AG04450 (cell line): ENCODE measurements around the gene TMEM125. TPM values are rescaled to one million over a fixed set of nuclear protein-coding genes. Genes with fewer than 3 reads are reported as not detected.

ENCODE experiments used
- CTCF ChIA-PET: fragments of 300-600, 350-600 bp; formaldehyde crosslinking; extraction: SDS; loops from one replicate; lab custom pipeline; 2022; ENCODE audit warnings: antibody characterized with exemption, inconsistent platforms; lab: Charles Lee
- POLR2A ChIA-PET: fragments of 350-600 bp; formaldehyde crosslinking; extraction: SDS; loops from one replicate; lab custom pipeline; 2021; ENCODE audit warnings: antibody characterized with exemption, inconsistent platforms; lab: Yijun Ruan, JAX
- DNase-seq: peaks from one replicate; pipeline ENCODE4 v3.0.0-alpha.2; 2011; ENCODE audit warnings: low read depth, low spot score
- H3K27ac ChIP-seq: one replicate; pipeline ENCODE4 v1.5.1; 2012; ENCODE audit warnings: low read depth, low read length, control low read depth
- H3K27me3 ChIP-seq: one replicate; pipeline ENCODE4 v1.6.0; 2012; ENCODE audit warnings: low read length; ENCODE audit not compliant: control insufficient read depth, insufficient read depth
- H3K4me3 ChIP-seq: 2 replicates; pipeline ENCODE4 v1.5.1; 2011; ENCODE audit warnings: mild to moderate bottlenecking, low read depth, low read length, control low read depth
- H3K9me3 ChIP-seq: 2 replicates; pipeline ENCODE4 v1.5.1; 2012; ENCODE audit warnings: low read length; ENCODE audit not compliant: control insufficient read depth, insufficient read depth
- polyA plus RNA-seq: library from polyadenylated mRNA; depleted of rRNA; stranded (reverse); fragments of >200 nt; gene quantifications from 2 replicates; pipeline ENCODE4 v1.2.3, GENCODE V29; 2011
- TF ChIP-seq, protein P1 (sequence below): IDR thresholded peaks from 2 replicates; pipeline ENCODE4 v1.5.1; 2011; ENCODE audit warnings: low read depth, low read length, control low read depth, inconsistent platforms

Gene TMEM125
- polyA plus RNA-seq, 1 experiment: not detected

DNA sequence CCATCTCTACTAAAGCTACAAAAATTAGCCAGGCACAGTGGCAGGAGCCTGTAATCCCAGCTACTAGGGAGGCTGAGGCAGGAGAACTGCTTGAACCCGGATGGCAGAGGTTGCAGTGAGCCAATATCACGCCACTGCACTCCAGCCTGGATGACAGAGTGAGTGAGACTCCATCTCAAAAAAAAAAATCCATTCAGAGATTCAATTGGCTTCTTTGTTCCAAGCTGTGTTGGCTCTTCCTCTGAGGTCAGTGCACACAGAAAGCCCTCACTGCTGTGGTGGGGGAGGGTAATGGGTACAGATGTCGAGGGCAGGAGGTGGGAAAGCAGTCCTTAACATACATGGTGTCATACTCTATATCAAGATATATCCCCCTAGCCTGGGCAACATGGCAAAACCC, 45.7 kb downstream of the TMEM125 start:
- Histone ChIP-seq H3K27ac (no peak overlapping the region), H3K27me3 (no peaks in the 10 kb centered on the region), H3K9me3 (no peaks in the 10 kb centered on the region; the same call in 1 of the 2 replicates), H3K4me3 (no peak overlapping the region)
- TF ChIP-seq, protein P1, sequence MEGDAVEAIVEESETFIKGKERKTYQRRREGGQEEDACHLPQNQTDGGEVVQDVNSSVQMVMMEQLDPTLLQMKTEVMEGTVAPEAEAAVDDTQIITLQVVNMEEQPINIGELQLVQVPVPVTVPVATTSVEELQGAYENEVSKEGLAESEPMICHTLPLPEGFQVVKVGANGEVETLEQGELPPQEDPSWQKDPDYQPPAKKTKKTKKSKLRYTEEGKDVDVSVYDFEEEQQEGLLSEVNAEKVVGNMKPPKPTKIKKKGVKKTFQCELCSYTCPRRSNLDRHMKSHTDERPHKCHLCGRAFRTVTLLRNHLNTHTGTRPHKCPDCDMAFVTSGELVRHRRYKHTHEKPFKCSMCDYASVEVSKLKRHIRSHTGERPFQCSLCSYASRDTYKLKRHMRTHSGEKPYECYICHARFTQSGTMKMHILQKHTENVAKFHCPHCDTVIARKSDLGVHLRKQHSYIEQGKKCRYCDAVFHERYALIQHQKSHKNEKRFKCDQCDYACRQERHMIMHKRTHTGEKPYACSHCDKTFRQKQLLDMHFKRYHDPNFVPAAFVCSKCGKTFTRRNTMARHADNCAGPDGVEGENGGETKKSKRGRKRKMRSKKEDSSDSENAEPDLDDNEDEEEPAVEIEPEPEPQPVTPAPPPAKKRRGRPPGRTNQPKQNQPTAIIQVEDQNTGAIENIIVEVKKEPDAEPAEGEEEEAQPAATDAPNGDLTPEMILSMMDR: no peak
- ChIA-PET CTCF (no interaction called here), POLR2A (no interaction called here)
- DNase-seq: no peak

DNA sequence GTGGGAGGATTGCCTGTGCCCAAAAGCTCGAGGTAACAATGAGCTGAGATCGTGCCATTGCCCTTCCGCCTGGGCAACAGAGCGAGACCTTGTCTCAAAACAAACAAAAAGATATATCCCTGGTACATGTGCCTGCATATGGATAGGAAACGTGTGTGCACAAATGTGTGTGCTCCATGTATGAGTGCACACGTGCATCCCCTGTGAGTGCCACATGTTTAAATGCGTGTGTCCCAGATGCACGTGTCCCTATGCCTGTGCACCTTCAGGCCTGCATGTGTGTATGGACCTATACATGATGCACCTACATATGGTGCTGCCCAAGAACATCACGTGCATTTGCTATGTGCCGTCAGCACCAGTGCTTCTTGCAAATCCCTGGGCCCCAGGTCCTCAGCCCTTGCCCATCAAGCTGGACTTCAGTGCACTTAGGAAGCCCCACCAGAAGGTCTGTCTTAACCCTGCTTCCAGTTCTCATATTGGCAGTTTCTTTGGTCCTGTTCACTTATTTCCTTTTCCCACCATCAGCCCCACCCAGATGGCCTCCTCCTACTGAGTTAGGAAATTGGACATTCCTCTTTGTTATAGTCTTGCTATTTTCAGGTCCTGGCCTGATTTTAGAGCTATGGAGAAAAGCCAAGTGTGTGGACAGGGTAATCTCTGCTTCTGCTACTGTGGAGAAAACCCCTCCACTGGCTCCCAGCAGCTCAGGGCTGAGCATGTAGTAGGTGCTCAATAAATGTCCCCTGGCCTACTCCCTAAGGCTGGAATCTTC, 46.4 kb downstream of the TMEM125 start:
- H3K27ac ChIP-seq: peak overlapping the region; percentile 11
- TF ChIP-seq, protein P1: no peak
- ChIA-PET CTCF (interaction anchor here (1.1 kb wide), 1 partner anchor 34 kb away, joined by 4 read pairs; no protein-coding TSS in a partner anchor), POLR2A (no interaction called here)
- no peaks in the 10 kb centered on the region; the same call in 1 of the 2 replicates for H3K9me3 ChIP-seq
- DNase-seq: no peak
- H3K27me3 ChIP-seq: no peaks in the 10 kb centered on the region
- no peak overlapping the region for H3K4me3 ChIP-seq

DNA sequence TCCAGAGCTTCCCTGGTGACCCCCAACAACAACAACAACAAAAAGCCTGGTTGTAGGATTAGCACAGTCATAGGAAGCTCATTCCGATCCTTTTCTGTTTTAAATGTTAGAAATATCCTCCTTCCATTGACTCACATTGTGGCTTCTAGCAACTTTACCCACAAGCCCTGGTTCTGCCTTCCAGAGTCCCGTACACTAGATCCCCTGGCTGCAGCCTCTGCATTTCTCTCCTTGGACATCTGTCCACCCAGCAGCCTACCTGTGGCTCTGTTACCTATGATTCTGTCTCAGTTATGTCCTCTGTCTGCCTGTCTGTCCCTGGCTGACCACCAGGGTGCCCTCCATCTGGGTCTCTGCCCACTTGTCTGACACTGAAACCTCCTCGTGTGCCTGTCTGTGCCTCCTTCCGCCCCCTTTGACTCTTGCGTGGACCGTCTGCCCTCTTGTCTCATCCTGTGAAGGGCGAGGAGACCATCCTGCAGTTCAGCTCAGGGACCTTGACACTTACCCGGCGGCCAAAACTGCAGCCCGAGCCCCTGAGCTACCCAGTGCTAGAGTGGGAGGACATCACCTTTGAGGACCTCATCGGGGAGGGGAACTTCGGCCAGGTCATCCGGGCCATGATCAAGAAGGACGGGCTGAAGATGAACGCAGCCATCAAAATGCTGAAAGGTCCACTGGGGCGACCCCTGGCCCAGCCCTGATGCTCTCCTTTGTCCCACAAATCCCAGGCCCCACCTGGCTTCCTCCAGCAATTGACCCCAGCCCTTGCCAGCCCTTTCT, 47.1 kb downstream of the TMEM125 start:
- ChIA-PET CTCF (interaction anchor here (1.1 kb wide), 1 partner anchor 35 kb away, joined by 4 read pairs; no protein-coding TSS in a partner anchor), POLR2A (no interaction called here)
- TF ChIP-seq, protein P1: peak; percentile 30
- Histone ChIP-seq H3K9me3 (no peaks in the 10 kb centered on the region; the same call in 1 of the 2 replicates), H3K27me3 (no peaks in the 10 kb centered on the region), H3K4me3 (no peak overlapping the region), H3K27ac (no peak overlapping the region)
- no peak for DNase-seq

DNA sequence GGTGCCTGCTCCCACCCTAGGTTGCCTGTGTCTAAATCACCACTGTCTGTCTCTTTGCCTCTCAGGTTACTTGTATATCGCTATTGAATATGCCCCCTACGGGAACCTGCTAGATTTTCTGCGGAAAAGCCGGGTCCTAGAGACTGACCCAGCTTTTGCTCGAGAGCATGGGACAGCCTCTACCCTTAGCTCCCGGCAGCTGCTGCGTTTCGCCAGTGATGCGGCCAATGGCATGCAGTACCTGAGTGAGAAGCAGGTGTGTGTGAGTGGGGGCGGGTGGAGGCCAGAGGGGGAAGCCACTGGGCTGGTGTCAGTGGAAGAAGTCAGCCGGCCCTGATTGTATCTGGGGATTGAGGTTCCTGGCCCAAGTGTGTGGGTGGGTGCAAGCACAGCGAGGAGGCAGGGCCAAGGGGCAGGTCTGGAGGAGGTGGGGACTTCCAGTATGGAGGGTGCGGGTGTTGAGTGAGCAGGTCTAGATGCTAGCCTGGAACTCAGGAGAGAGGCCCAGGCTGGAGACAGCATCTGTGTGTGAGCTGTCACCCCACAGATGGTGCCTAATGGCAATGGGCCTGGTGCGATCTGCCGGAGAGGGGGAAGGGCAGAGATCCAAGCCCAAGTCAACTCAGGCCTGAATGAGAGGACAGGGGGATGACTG, 48.2 kb downstream of the TMEM125 start:
- ChIA-PET CTCF (no interaction called here), POLR2A (no interaction called here)
- H3K4me3 ChIP-seq: no peak overlapping the region
- peak overlapping the region; percentile 11 for H3K27ac ChIP-seq
- TF ChIP-seq, protein P1: no peak
- H3K27me3 ChIP-seq: no peaks in the 10 kb centered on the region
- no peaks in the 10 kb centered on the region; the same call in 1 of the 2 replicates for H3K9me3 ChIP-seq
- no peak for DNase-seq
